Fibroblast of pulmonary artery (primary cell): Measurements from ENCODE around the gene ADARB2.

Experiments
- DNase-seq: peaks from one replicate; pipeline ENCODE4 v3.0.0-alpha.2; 2010; ENCODE audit warnings: low read depth
- H3K4me3 ChIP-seq: replicated peaks from 2 replicates; pipeline ENCODE4 v1.5.1; 2011; ENCODE audit warnings: low read depth, mild to moderate bottlenecking, control low read depth, low read length, moderate library complexity
- TF ChIP-seq, protein P1 (sequence below): IDR thresholded peaks from 2 replicates; pipeline ENCODE4 v1.5.1; 2011; ENCODE audit warnings: mild to moderate bottlenecking, control low read depth, low read length, inconsistent platforms; ENCODE audit errors: missing control alignments

Gene ADARB2

DNA sequence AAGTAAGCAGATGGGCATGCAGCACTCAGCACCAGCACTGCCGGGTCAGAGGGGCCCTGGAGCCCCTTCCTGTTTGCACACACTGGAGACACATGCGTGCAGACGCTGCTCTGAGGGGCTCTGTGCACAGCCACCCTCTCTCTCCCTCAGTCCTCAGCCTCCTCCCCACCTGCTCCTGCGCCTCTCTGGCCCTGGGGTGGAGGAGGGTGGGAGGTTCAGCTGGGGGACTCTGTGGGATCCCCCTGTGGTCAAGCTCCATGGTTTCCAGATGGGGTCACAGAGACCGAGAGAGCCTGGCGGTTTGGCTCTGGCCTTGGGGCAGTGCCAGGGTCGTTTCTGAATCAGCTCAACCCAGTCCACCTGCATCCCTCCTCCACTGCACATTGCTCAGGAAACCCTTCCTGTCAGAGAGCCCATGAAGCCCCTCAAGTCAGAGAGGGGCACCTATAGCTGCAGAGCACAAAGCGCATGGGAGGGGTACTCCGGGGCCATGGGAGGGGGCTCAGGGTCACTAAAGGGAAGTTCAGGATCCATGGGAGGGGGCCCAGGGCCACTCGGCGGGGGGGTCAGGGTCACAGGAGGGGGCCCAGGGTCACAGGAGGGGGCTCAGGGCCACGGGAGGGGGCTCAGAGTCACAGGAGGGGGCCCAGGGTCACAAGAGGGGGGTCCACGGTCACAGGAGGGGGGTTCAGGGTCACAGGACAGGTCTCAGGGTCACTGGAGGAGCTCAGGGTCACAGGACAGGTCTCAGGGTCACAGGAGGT is 161.7 kb downstream of the ADARB2 start:
- H3K4me3 ChIP-seq: no peak overlapping the region
- no peak for DNase-seq
- TF ChIP-seq, protein P1, sequence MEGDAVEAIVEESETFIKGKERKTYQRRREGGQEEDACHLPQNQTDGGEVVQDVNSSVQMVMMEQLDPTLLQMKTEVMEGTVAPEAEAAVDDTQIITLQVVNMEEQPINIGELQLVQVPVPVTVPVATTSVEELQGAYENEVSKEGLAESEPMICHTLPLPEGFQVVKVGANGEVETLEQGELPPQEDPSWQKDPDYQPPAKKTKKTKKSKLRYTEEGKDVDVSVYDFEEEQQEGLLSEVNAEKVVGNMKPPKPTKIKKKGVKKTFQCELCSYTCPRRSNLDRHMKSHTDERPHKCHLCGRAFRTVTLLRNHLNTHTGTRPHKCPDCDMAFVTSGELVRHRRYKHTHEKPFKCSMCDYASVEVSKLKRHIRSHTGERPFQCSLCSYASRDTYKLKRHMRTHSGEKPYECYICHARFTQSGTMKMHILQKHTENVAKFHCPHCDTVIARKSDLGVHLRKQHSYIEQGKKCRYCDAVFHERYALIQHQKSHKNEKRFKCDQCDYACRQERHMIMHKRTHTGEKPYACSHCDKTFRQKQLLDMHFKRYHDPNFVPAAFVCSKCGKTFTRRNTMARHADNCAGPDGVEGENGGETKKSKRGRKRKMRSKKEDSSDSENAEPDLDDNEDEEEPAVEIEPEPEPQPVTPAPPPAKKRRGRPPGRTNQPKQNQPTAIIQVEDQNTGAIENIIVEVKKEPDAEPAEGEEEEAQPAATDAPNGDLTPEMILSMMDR: no peak

DNA sequence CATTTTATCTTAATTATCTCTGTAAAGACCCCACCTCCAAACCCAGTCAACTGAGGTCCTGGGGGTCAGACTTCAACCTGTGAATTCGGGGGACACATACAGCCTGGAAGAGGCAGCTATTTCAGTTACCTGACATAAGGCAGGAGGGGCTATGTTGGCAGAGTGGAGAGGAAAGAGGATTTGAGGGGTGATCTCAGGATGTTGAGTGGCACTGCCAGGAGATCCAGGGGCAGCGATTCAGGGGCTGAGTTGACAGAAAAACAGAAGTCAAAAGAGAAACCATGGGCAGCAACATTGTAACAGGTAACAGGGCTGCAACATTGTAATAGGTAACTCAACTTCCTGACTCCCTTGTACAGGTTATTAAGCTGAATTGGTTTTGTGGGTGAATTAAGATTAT is 162.6 kb downstream of the ADARB2 start:
- no peak overlapping the region for H3K4me3 ChIP-seq
- TF ChIP-seq, protein P1: no peak
- no peak for DNase-seq

DNA sequence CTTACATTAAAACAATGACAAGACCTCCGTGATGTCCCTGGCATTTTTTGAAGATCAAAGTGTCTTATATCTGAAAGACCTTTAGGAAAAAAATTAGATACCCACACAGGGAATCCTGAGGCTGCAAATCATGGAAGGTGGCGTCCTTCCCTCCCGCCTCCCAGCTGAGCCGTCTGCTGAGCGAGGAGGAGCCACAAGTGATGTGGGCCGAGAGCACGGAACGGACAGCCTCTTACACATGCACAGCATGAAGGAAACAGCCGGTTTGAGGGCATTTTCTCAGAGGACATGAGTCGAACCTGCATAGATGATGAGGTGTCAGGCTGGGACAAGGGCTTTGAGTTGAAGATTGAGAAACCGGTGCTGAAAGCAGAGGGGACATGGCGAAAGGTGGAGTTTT is 163.3 kb downstream of the ADARB2 start:
- TF ChIP-seq, protein P1: no peak
- DNase-seq: no peak
- H3K4me3 ChIP-seq: no peak overlapping the region

DNA sequence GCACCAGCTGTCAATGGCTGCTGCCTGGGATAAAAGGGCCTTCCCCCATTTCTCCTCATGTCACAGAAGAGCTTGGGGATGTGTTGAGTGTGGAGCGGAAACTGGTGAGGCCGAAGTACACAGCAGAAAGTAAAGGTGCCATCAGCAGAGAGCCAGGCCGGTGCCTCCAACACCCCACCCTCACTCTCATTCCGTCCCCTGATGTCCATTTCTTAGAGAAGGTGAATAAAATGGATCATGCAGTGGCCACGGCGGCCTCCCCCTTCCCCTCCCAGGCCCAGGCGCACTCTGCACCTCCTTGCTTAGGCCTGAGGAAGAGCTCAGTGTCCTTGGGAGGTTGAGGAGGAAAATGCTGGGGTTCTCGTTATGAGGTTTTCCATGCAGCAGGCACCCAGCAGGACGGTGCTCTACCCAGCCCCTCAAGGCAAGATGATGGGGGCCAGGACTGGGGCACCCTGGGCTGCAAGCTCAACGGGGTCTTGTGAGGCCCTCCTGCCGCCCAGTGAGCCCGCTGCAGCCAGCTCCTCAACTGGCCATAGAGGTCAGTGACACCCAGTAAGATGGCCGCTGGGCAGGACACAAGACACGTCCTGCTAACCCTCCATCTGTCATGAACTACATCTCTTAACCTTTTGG is 163.9 kb downstream of the ADARB2 start:
- TF ChIP-seq, protein P1: no peak
- DNase-seq: no peak
- H3K4me3 ChIP-seq: no peak overlapping the region

DNA sequence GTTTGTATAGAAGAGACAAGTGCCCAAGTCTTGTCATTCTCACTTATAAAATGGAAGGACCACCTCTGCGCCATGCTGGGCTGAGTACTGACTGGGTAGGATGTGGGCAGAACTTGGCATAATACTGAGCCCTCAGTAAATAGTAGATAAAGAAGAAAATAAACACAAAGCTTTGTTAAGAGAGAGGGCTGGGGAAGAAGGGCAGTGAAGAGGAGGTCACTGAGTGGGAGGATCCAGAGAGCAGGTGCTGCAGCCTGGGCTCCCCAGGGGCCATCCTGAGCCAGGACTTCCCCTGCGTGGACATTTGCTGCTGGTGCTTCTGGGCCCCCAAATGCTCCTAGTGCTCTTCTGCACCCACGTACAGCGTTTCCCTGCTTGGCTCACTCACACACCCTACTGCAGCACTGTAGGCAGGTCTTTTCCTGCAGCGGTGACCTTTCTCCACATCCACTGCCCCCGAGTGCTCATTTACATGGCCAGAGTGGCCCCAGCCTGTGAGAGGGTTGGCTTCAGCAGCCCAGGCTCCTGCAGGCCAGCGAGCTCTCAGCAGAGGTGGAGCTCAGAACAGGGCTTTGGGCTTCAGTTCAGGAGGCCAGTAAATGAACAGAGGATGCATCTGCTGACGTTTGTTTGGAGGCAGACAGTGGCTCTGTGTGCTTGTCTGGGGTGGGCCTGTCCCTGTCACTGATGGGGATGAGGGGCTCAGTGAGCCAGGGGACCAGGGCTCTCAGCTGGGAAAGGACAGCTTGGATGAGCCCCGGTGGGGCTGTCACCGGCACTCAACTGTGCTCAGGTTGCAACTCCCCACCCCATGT is 164.6 kb downstream of the ADARB2 start:
- no peak overlapping the region for H3K4me3 ChIP-seq
- DNase-seq: no peak
- TF ChIP-seq, protein P1: no peak

DNA sequence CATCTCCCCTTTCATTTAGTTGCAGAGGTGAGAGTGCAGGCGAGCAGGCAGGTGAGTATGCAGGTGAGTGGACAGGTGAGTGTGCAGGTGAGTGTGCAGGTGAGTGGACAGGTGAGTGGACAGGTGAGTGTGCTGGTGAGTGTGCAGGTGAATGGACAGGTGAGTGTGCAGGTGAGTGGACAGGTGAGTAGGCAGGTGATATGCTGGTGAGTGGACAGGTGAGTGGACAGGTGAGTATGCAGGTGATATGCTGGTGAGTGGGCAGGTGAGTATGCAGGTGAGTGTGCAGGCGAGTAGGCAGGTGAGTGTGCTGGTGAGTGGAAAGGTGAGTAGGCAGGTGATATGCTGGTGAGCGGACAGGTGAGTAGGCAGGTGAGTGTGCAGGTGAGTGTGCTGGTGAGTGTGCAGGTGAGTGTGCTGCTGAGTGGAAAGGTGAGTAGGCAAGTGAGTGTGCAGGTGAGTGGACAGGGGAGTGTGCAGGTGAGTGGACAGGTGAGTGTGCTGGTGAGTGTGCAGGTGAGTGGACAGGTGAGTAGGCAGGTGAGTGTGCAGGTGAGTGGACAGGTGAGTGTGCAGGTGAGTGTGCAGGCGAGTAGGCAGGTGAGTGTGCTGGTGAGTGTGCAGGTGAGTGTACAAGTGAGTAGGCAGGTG is 165.6 kb downstream of the ADARB2 start:
- H3K4me3 ChIP-seq: no peak overlapping the region
- TF ChIP-seq, protein P1: no peak
- no peak for DNase-seq
